ACC112 (cell line): ENCODE results near the gene PTCHD1.

ENCODE experiments used
- H2AFZ ChIP-seq: fragments of 200-600 bp; sonication (generic); one replicate; pipeline ENCODE4 v1.6.0; 2017; ENCODE audit warnings: antibody characterized with exemption, low read length; ENCODE audit not compliant: unreplicated experiment
- H3K27ac ChIP-seq: fragments of 200-600 bp; sonication (generic); 2 replicates; pipeline ENCODE4 v1.5.1; 2014; ENCODE audit warnings: low read depth, mild to moderate bottlenecking, antibody characterized with exemption, low read length, moderate library complexity
- H3K27me3 ChIP-seq: fragments of 200-600 bp; sonication (generic); 2 replicates; pipeline ENCODE4 v1.6.1; 2014; ENCODE audit warnings: mild to moderate bottlenecking, antibody characterized with exemption, low read length, moderate library complexity, mixed read lengths; ENCODE audit not compliant: insufficient read depth
- H3K36me3 ChIP-seq: fragments of 200-600 bp; sonication (generic); 2 replicates; pipeline ENCODE4 v1.6.1; 2016; ENCODE audit warnings: mild to moderate bottlenecking, antibody characterized with exemption, low read length, moderate library complexity, mixed read lengths; ENCODE audit not compliant: insufficient read depth
- H3K4me1 ChIP-seq: fragments of 200-600 bp; sonication (generic); one replicate; pipeline ENCODE4 v1.6.1; 2016; ENCODE audit warnings: low read length, mixed read lengths; ENCODE audit not compliant: insufficient read depth, unreplicated experiment, control insufficient read depth
- H3K4me3 ChIP-seq: fragments of 200-600 bp; sonication (generic); 2 replicates; pipeline ENCODE4 v1.5.1; 2014; ENCODE audit warnings: mild to moderate bottlenecking, low read depth, low read length
- H3K79me2 ChIP-seq: fragments of 200-600 bp; sonication (generic); one replicate; pipeline ENCODE4 v1.6.0; 2016; ENCODE audit warnings: low read length; ENCODE audit not compliant: control insufficient read depth, unreplicated experiment, insufficient read depth

The PTCHD1 gene

GRCh38 chrX:23364416-23364815 is 29.8 kb downstream of the PTCHD1 start:
- H3K27me3 ChIP-seq, result peaks cover 6% of the 10 kb centered on the region; the same call in 1 of the 2 replicates
- no peaks in the 10 kb centered on the region for H3K36me3 ChIP-seq
- H3K79me2 ChIP-seq, result no peaks in the 10 kb centered on the region
- H3K4me3 ChIP-seq, result no peak overlapping the region
- H2AFZ ChIP-seq, result no peak overlapping the region
- H3K27ac ChIP-seq, result no peak overlapping the region
- H3K4me1 ChIP-seq, result no peaks in the 10 kb centered on the region

GRCh38 chrX:23365541-23365940 is 30.9 kb downstream of the PTCHD1 start:
- Histone ChIP-seq H3K4me3 (no peak overlapping the region), H3K36me3 (no peaks in the 10 kb centered on the region), H3K79me2 (no peaks in the 10 kb centered on the region)

GRCh38 chrX:23366914-23367313 is 32.3 kb downstream of the PTCHD1 start:
- Histone ChIP-seq H2AFZ (no peak overlapping the region), H3K27ac (no peak overlapping the region), H3K4me1 (no peaks in the 10 kb centered on the region)

More at GRCh38 chrX:23365541-23365940, 30.9 kb downstream of the PTCHD1 start:
- no peaks in the 10 kb centered on the region for H3K4me1 ChIP-seq
- H3K27ac ChIP-seq, result no peak overlapping the region
- no peak overlapping the region for H2AFZ ChIP-seq
- peaks cover 12% of the 10 kb centered on the region for H3K27me3 ChIP-seq

GRCh38 chrX:23369027-23369426 is 34.4 kb downstream of the PTCHD1 start:
- Histone ChIP-seq H3K36me3 (no peaks in the 10 kb centered on the region), H3K27ac (no peak overlapping the region), H3K4me1 (peaks cover 12% of the 10 kb centered on the region), H3K27me3 (peaks cover 17% of the 10 kb centered on the region), H3K4me3 (no peak overlapping the region), H3K79me2 (no peaks in the 10 kb centered on the region), H2AFZ (no peak overlapping the region)

More at GRCh38 chrX:23366914-23367313, 32.3 kb downstream of the PTCHD1 start:
- Histone ChIP-seq H3K27me3 (peaks cover 12% of the 10 kb centered on the region), H3K4me3 (no peak overlapping the region), H3K79me2 (no peaks in the 10 kb centered on the region), H3K36me3 (no peaks in the 10 kb centered on the region)

- H3K79me2 ChIP-seq, result no peaks in the 10 kb centered on the region
- H3K4me3 ChIP-seq, result peak overlapping the region; percentile 16; the same call in 1 of the 2 replicates
- no peak overlapping the region for H3K27ac ChIP-seq
- peaks cover 12% of the 10 kb centered on the region for H3K4me1 ChIP-seq
- H3K36me3 ChIP-seq, result no peaks in the 10 kb centered on the region
- no peak overlapping the region for H2AFZ ChIP-seq
- H3K27me3 ChIP-seq, result peaks cover 17% of the 10 kb centered on the region
Measured at GRCh38 chrX:23372220-23372902, 37.7 kb downstream of the PTCHD1 start.

GRCh38 chrX:23373129-23373804 is 38.6 kb downstream of the PTCHD1 start:
- H3K4me1 ChIP-seq, result peaks cover 12% of the 10 kb centered on the region
- peaks cover 20% of the 10 kb centered on the region for H3K27me3 ChIP-seq
- H3K79me2 ChIP-seq, result no peaks in the 10 kb centered on the region
- no peaks in the 10 kb centered on the region for H3K36me3 ChIP-seq
- no peak overlapping the region for H2AFZ ChIP-seq
- no peak overlapping the region for H3K27ac ChIP-seq
- H3K4me3 ChIP-seq, result no peak overlapping the region

GRCh38 chrX:23374291-23374690 is 39.6 kb downstream of the PTCHD1 start:
- Histone ChIP-seq H3K79me2 (no peaks in the 10 kb centered on the region), H3K4me3 (no peak overlapping the region), H3K27me3 (peaks cover 18% of the 10 kb centered on the region; the same call in 1 of the 2 replicates), H3K27ac (no peak overlapping the region), H2AFZ (no peak overlapping the region), H3K36me3 (no peaks in the 10 kb centered on the region), H3K4me1 (peaks cover 12% of the 10 kb centered on the region)

GRCh38 chrX:23376581-23376980 is 41.9 kb downstream of the PTCHD1 start:
- Histone ChIP-seq H3K4me3 (no peak overlapping the region), H3K4me1 (peaks cover 12% of the 10 kb centered on the region), H3K36me3 (no peaks in the 10 kb centered on the region), H2AFZ (no peak overlapping the region), H3K27me3 (peaks cover 12% of the 10 kb centered on the region; the same call in 1 of the 2 replicates), H3K79me2 (no peaks in the 10 kb centered on the region), H3K27ac (no peak overlapping the region)

GRCh38 chrX:23380581-23380980 is 45.9 kb downstream of the PTCHD1 start:
- Histone ChIP-seq H3K27ac (no peak overlapping the region), H2AFZ (no peak overlapping the region), H3K79me2 (no peaks in the 10 kb centered on the region), H3K4me1 (peaks cover 8% of the 10 kb centered on the region), H3K36me3 (no peaks in the 10 kb centered on the region), H3K4me3 (no peak overlapping the region), H3K27me3 (peaks cover 6% of the 10 kb centered on the region; the same call in 1 of the 2 replicates)

- Histone ChIP-seq H3K79me2 (no peaks in the 10 kb centered on the region), H3K27me3 (peaks cover 6% of the 10 kb centered on the region; the same call in 1 of the 2 replicates), H3K4me1 (peaks cover 8% of the 10 kb centered on the region), H3K4me3 (no peak overlapping the region), H3K27ac (no peak overlapping the region), H3K36me3 (no peaks in the 10 kb centered on the region), H2AFZ (no peak overlapping the region)
Measured at GRCh38 chrX:23381099-23382087, 46.7 kb downstream of the PTCHD1 start.
